IMR-90 (cell line): ENCODE measurements around the gene LRRC26. TPM values are rescaled to one million over a fixed set of nuclear protein-coding genes. Genes with fewer than 3 reads are reported as not detected.

Source experiments
- ATAC-seq: fragments of 200-7000 bp; cut with Tn5 transposase; 2 replicates; pipeline ENCODE4 v1.9.1; 2020; ENCODE audit warnings: low read depth, mild to moderate bottlenecking, moderate library complexity
- BruUV-seq: library from RNA; stranded (reverse); fragments of 400-500 nt; replicated peaks from 2 replicates; lab custom pipeline; 2021; lab: Mats Ljungman, UMichigan
- CTCF ChIA-PET: fragments of 300-600 bp; formaldehyde crosslinking; extraction: SDS; loops from one replicate; lab custom pipeline; 2021; ENCODE audit warnings: antibody characterized with exemption; lab: Yijun Ruan, JAX
- POLR2A ChIA-PET: fragments of 300-600 bp; sonication (Branson Sonifier 250); formaldehyde crosslinking; loops from one replicate; lab custom pipeline; 2022; ENCODE audit warnings: antibody characterized with exemption; ENCODE audit not compliant: unreplicated experiment; lab: Charles Lee
- DNase-seq: peaks from one replicate; pipeline ENCODE4 v3.0.0; 2013
- H2AFZ ChIP-seq: replicated peaks from 2 replicates; pipeline ENCODE3; 2013; ENCODE audit warnings: low read length, mild to moderate bottlenecking; ENCODE audit not compliant: poor library complexity
- H2AK5ac ChIP-seq: 2 replicates; pipeline ENCODE4 v1.6.1; 2013; ENCODE audit warnings: low read depth, low read length, inconsistent platforms
- H2AK9ac ChIP-seq: replicated peaks from 2 replicates; pipeline ENCODE3; 2013; ENCODE audit warnings: mild to moderate bottlenecking, low read depth, low read length, moderate library complexity; ENCODE audit not compliant: poor library complexity
- H2BK120ac ChIP-seq: 2 replicates; pipeline ENCODE4 v1.6.1; 2013; ENCODE audit warnings: low read depth, low read length, inconsistent platforms
- H2BK15ac ChIP-seq: 3 replicates; pipeline ENCODE4 v1.6.1; 2013; ENCODE audit warnings: low read depth, low read length, inconsistent platforms
- H2BK20ac ChIP-seq: 2 replicates; pipeline ENCODE4 v1.6.1; 2013; ENCODE audit warnings: low read depth, mild to moderate bottlenecking, inconsistent platforms, low read length, moderate library complexity
- H2BK5ac ChIP-seq: 2 replicates; pipeline ENCODE4 v1.6.1; 2013; ENCODE audit warnings: mild to moderate bottlenecking, low read depth, low read length, inconsistent platforms; ENCODE audit not compliant: poor library complexity, severe bottlenecking
- H3K14ac ChIP-seq: replicated peaks from 2 replicates; pipeline ENCODE4 v1.6.1; 2013; ENCODE audit warnings: low read depth, low read length, inconsistent platforms
- H3K18ac ChIP-seq: 2 replicates; pipeline ENCODE4 v1.6.1; 2013; ENCODE audit warnings: low read depth, low read length, control low read depth
- H3K23ac ChIP-seq: 2 replicates; pipeline ENCODE4 v1.6.1; 2013; ENCODE audit warnings: low read depth, low read length, inconsistent platforms
- H3K27ac ChIP-seq: 2 replicates; pipeline ENCODE4 v1.5.1; 2013; ENCODE audit warnings: mild to moderate bottlenecking, control low read depth, low read length; ENCODE audit not compliant: insufficient read depth
- H3K27me3 ChIP-seq: 2 replicates; pipeline ENCODE4 v1.6.1; 2013; ENCODE audit warnings: low read length; ENCODE audit not compliant: control insufficient read depth, insufficient read depth
- H3K36me3 ChIP-seq: 2 replicates; pipeline ENCODE4 v1.6.1; 2013; ENCODE audit warnings: low read length, mixed read lengths; ENCODE audit not compliant: control insufficient read depth, insufficient read depth
- H3K4ac ChIP-seq: 2 replicates; pipeline ENCODE4 v1.6.1; 2013; ENCODE audit warnings: low read depth, low read length, inconsistent platforms
- H3K4me1 ChIP-seq: 2 replicates; pipeline ENCODE4 v1.6.1; 2013; ENCODE audit warnings: low read length, mixed read lengths; ENCODE audit not compliant: control insufficient read depth, insufficient read depth
- H3K4me2 ChIP-seq: 2 replicates; pipeline ENCODE4 v1.6.1; 2013; ENCODE audit warnings: low read depth, mild to moderate bottlenecking, control low read depth, low read length, moderate library complexity
- H3K4me3 ChIP-seq: 2 replicates; pipeline ENCODE4 v1.5.1; 2013; ENCODE audit warnings: low read depth, mild to moderate bottlenecking, control low read depth, low read length, moderate library complexity; ENCODE audit not compliant: insufficient read depth
- H3K56ac ChIP-seq: 2 replicates; pipeline ENCODE4 v1.6.1; 2013; ENCODE audit warnings: low read length, inconsistent platforms; ENCODE audit not compliant: insufficient read depth; ENCODE audit errors: extremely low read depth
- H3K79me1 ChIP-seq, 2 experiments: 2 replicates each; pipeline ENCODE4 v1.6.1; 2013; ENCODE audit warnings: low read length in 2 of 2, inconsistent platforms in 1 of 2, low read depth in 1 of 2
- H3K9ac ChIP-seq: 2 replicates; pipeline ENCODE4 v1.6.1; 2013; ENCODE audit warnings: low read depth, low read length, control low read depth
- H3K9me1 ChIP-seq: 2 replicates; pipeline ENCODE4 v1.6.1; 2013; ENCODE audit warnings: low read length, inconsistent platforms; ENCODE audit not compliant: insufficient read depth
- H3K9me3 ChIP-seq: 2 replicates; pipeline ENCODE4 v1.6.1; 2013; ENCODE audit warnings: low read length; ENCODE audit not compliant: control insufficient read depth, insufficient read depth
- H4K20me1 ChIP-seq: 2 replicates; pipeline ENCODE4 v1.6.1; 2013; ENCODE audit warnings: low read length, inconsistent platforms; ENCODE audit not compliant: insufficient read depth
- H4K5ac ChIP-seq: 2 replicates; pipeline ENCODE4 v1.6.1; 2013; ENCODE audit warnings: mild to moderate bottlenecking, low read depth, low read length, control low read depth
- H4K8ac ChIP-seq, 2 experiments: 2 replicates each; pipeline ENCODE4 v1.6.1; 2013; ENCODE audit warnings: low read depth in 2 of 2, low read length in 2 of 2, control low read depth in 1 of 2, inconsistent platforms in 1 of 2
- H4K91ac ChIP-seq: 2 replicates; pipeline ENCODE4 v1.6.1; 2013; ENCODE audit warnings: low read depth, low read length, inconsistent platforms; ENCODE audit not compliant: insufficient read depth
- BHLHE40 ChIP-seq: fragments of 150-350 bp; IDR thresholded peaks from 2 replicates; pipeline ENCODE4 v1.6.1; 2016; ENCODE audit warnings: mild to moderate bottlenecking, low read depth, low read length
- CEBPB ChIP-seq: IDR thresholded peaks from 2 replicates; pipeline ENCODE4 v1.6.1; 2012; ENCODE audit warnings: low read depth, low read length, improper control_type of control experiment
- CHD1 ChIP-seq: IDR thresholded peaks from 2 replicates; pipeline ENCODE4 v1.6.1; 2012; ENCODE audit warnings: low read depth, low read length, improper control_type of control experiment
- CTCF ChIP-seq: conservative IDR thresholded peaks from 2 replicates; pipeline ENCODE4 v1.5.1; 2012; ENCODE audit warnings: mild to moderate bottlenecking, low read depth, low read length, improper control_type of control experiment
- ELK1 ChIP-seq: fragments of 150-350 bp; IDR thresholded peaks from 2 replicates; pipeline ENCODE4 v1.6.1; 2016; ENCODE audit warnings: low read depth, mild to moderate bottlenecking, low read length, moderate library complexity, borderline replicate concordance
- FOS ChIP-seq: fragments of 150-350 bp; IDR thresholded peaks from 2 replicates; pipeline ENCODE4 v1.6.1; 2016; ENCODE audit warnings: low read depth, low read length
- MAFK ChIP-seq: IDR thresholded peaks from 2 replicates; pipeline ENCODE4 v1.6.1; 2012; ENCODE audit warnings: low read depth, low read length, improper control_type of control experiment
- MXI1 ChIP-seq: IDR thresholded peaks from 2 replicates; pipeline ENCODE4 v1.6.1; 2012; ENCODE audit warnings: low read depth, mild to moderate bottlenecking, low read length, moderate library complexity, borderline replicate concordance
- NFE2L2 ChIP-seq: fragments of 150-350 bp; IDR thresholded peaks from 2 replicates; pipeline ENCODE4 v1.6.1; 2016; ENCODE audit warnings: low read depth, mild to moderate bottlenecking, low read length
- POLR2A ChIP-seq: IDR thresholded peaks from 2 replicates; pipeline ENCODE4 v1.6.1; 2012; ENCODE audit warnings: mild to moderate bottlenecking, low read depth, low read length
- RCOR1 ChIP-seq: IDR thresholded peaks from 2 replicates; pipeline ENCODE4 v1.6.1; 2012; ENCODE audit warnings: mild to moderate bottlenecking, low read length, improper control_type of control experiment; ENCODE audit not compliant: insufficient replicate concordance
- RFX5 ChIP-seq: IDR thresholded peaks from 2 replicates; pipeline ENCODE4 v1.8.0; 2012; ENCODE audit warnings: low read depth, mild to moderate bottlenecking, low read length, moderate library complexity
- SMC3 ChIP-seq: fragments of 150-350 bp; IDR thresholded peaks from 2 replicates; pipeline ENCODE4 v1.6.1; 2016; ENCODE audit warnings: low read depth, mild to moderate bottlenecking, antibody characterized with exemption, low read length, moderate library complexity
- USF2 ChIP-seq: fragments of 150-350 bp; IDR thresholded peaks from 2 replicates; pipeline ENCODE4 v1.6.1; 2017; ENCODE audit warnings: mild to moderate bottlenecking, antibody characterized with exemption, low read length, low read depth
- WGBS, 2 experiments: methylation state at CpG; one replicate each; pipeline versions ENCODE4 v1.1.5 to v1.1.7; 2013; ENCODE audit warnings: missing lambda C conversion rate in 2 of 2; ENCODE audit not compliant: insufficient read length in 1 of 2; ENCODE audit errors: extremely low coverage in 2 of 2; 5-methylcytosine and 5-hydroxymethylcytosine counted together
- dilution Hi-C: fragments of 300-500 bp; cut with HindIII; formaldehyde crosslinking; loops from one replicate; pipeline ENCODE4 v1.14.3; 2018; ENCODE audit warnings: low sequenced_read_pairs; ENCODE audit not compliant: unreplicated experiment
- in situ Hi-C: fragments of 300-500 bp; cut with MboI; formaldehyde crosslinking; loops from 3 replicates; pipeline ENCODE4 v1.14.3; 2019; ENCODE audit warnings: low sequenced_read_pairs, inconsistent platforms, mixed read lengths
- intact Hi-C: fragments of 100-400 bp; cut with micrococcal nuclease; formaldehyde crosslinking; loops from 2 replicates; pipeline ENCODE4 v1.10.0; 2022
- polyA plus RNA-seq, 3 experiments: library from polyadenylated mRNA; depleted of rRNA; stranded (reverse); fragments of >200 nt; gene quantifications; 2 replicates each; pipeline ENCODE4 v1.2.3, GENCODE V29; 2012; ENCODE audit warnings: low replicate concordance in 1 of 3
- total RNA-seq: library from RNA; depleted of rRNA; stranded (reverse); fragments of >200 nt; gene quantifications from 2 replicates; pipeline ENCODE4 v1.2.3, GENCODE V29; 2012

LRRC26 gene
- total and polyA plus RNA-seq, 2 of the 4 experiments (the other 2 are of a cell fraction) = not detected

DNA sequence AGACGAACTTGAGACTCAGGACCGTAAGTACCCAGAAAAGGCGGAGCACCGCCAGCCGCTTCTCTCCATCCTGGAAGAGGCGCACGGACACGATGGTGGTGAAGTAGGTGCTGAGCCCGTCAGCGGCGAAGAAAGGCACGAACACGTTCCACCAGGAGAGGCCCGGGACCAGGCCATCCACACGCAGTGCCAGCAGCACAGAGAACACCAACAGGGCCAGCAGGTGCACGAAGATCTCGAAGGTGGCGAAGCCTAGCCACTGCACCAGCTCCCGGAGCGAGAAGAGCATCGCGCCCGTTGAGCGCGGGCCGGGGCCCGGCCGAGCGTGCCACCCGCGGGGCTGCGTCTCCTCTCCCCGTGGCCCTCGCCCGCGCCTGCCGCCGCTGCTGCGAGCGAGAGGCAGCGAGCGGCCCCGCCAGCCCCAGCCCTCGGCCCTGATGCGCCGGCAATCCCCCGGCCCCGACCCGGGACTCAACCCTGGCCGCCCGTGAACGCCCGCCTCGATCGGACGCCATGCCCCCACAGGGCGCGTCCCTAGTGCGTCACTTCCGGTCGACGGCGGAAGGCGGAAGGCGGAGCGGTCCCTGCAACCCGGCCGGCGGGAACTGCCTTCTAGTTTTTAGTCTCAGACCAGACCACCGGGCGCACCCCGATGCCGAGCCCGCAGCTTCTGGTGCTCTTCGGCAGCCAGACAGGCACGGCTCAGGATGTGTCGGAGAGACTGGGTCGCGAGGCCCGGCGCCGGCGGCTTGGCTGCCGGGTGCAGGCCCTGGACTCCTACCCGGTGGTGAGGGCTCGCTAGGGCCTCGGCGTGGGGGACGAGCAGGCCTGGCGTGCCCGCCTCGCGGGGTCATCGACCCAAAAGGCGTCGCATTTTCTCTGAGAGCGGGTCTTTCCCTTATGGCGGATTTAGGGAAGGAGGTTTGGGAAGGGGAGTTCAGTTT is 35.5 kb upstream of the LRRC26 start, which contains the start of the genes NDOR1 and TMEM203:
TSS of gene NDOR1 (plus strand) at position 575 of the 944 bp plus-strand sequence. CDS start at position 653, 78 bp downstream.
TSS of gene TMEM203 (minus strand) at position 523 of the 944 bp plus-strand sequence. CDS start at position 289, 234 bp downstream.
- H3K79me1 ChIP-seq = peaks cover 45 to 63% of the 10 kb centered on the region in 2 experiments
- CTCF ChIA-PET = no interaction called here
- TF ChIP-seq BHLHE40 (no peak), CEBPB (no peak), CTCF (no peak), RFX5 (no peak), USF2 (no peak), POLR2A (peak; percentile 77), MXI1 (peak; percentile 85; the same call in 1 of the 2 replicates), MAFK (no peak), CHD1 (no peak), FOS (no peak), SMC3 (no peak), RCOR1 (no peak), ELK1 (no peak), NFE2L2 (no peak)

More for the DNA sequence above, 35.5 kb upstream of the LRRC26 start, which contains the start of the genes NDOR1 and TMEM203:
- peak within 1 kb of the TSS; percentile 99 for H3K4me2 ChIP-seq
- DNase-seq (peak; percentile 77), ATAC-seq (peak; percentile 53)
- peak within 1 kb of the TSS; percentile 90 for H2AK5ac ChIP-seq
- dilution Hi-C loops = no loop called here
- H3K4me1 ChIP-seq = peaks cover 10% of the 10 kb centered on the region
- in situ Hi-C loops = no loop called here
- peaks cover 8% of the 10 kb centered on the region for H3K36me3 ChIP-seq
- H3K4me3 ChIP-seq = peak within 1 kb of the TSS; percentile 93
- BruUV-seq = no TSS peak
- peak within 1 kb of the TSS; percentile 41 for H2BK5ac ChIP-seq
- peak within 1 kb of the TSS; percentile 97 for H2AK9ac ChIP-seq
- WGBS, 2 experiments = 0% methylated on average over 37 of the region's 98 CpGs; no CpG with 5 or more reads in 1 of the 2 experiments
- 0 out of 2 replicates have a peak, but pooled peaks cover 2% of the 10 kb centered on the region for H3K9me1 ChIP-seq
- H3K27ac ChIP-seq = peak within 1 kb of the TSS; percentile 85
- H4K5ac ChIP-seq = peak within 1 kb of the TSS; percentile 76
- H3K14ac ChIP-seq = peak within 1 kb of the TSS; percentile 66
- no peaks in the 10 kb centered on the region for H3K9me3 ChIP-seq
- H4K8ac ChIP-seq = peak within 1 kb of the TSS; percentile 94 to 98
- H2BK120ac ChIP-seq = no peak within 1 kb of the TSS
- peak within 1 kb of the TSS; percentile 89 for H3K4ac ChIP-seq
- H3K18ac ChIP-seq = no peak within 1 kb of the TSS
- H3K23ac ChIP-seq = peak within 1 kb of the TSS; percentile 98
- intact Hi-C loops = no loop called here
- peak within 1 kb of the TSS; percentile 97 for H2AFZ ChIP-seq
- POLR2A ChIA-PET = interaction anchor here (0.6 kb wide), 1 partner anchor 76 kb away, joined by 4 read pairs; no protein-coding TSS in a partner anchor
- no peak within 1 kb of the TSS for H2BK15ac ChIP-seq
- H4K20me1 ChIP-seq = peaks cover 9% of the 10 kb centered on the region
- peak within 1 kb of the TSS; percentile 75 for H4K91ac ChIP-seq
- no peaks in the 10 kb centered on the region for H3K27me3 ChIP-seq
- H3K56ac ChIP-seq = peak within 1 kb of the TSS; percentile 71
- no peak within 1 kb of the TSS for H2BK20ac ChIP-seq
- peak within 1 kb of the TSS; percentile 89 for H3K9ac ChIP-seq
